GM12891 (cell line): ENCODE measurements around the gene DYSF.

Experiments
- DNase-seq: peaks from one replicate; pipeline ENCODE4 v3.0.0; 2011; ENCODE audit warnings: low spot score; ENCODE audit not compliant: insufficient read length
- FAIRE-seq: peaks from 2 replicates; lab custom pipeline; 2011; peaks lifted over from hg19 to GRCh38; lab: Jason Lieb, UNC
- PAX5 ChIP-seq: IDR thresholded peaks from 2 replicates; pipeline ENCODE4 v1.6.1; 2011; ENCODE audit warnings: low read length, moderate library complexity, mild to moderate bottlenecking; ENCODE audit not compliant: insufficient read depth, severe bottlenecking
- POLR2A ChIP-seq: IDR thresholded peaks from 2 replicates; pipeline ENCODE4 v1.6.1; 2011; ENCODE audit warnings: low read depth, low read length, control low read depth
- POLR2AphosphoS5 ChIP-seq: IDR thresholded peaks from 2 replicates; pipeline ENCODE4 v1.6.1; 2011; ENCODE audit warnings: low read depth, low read length, control low read depth
- POU2F2 ChIP-seq: IDR thresholded peaks from 2 replicates; pipeline ENCODE4 v1.6.1; 2011; ENCODE audit warnings: low read depth, mild to moderate bottlenecking, control low read depth, low read length, moderate library complexity
- SPI1 ChIP-seq: IDR thresholded peaks from 2 replicates; pipeline ENCODE4 v1.6.1; 2011; ENCODE audit warnings: low read depth, low read length, control low read depth
- TAF1 ChIP-seq: IDR thresholded peaks from 2 replicates; pipeline ENCODE4 v1.6.1; 2011; ENCODE audit warnings: low read depth, low read length, control low read depth

Gene DYSF

DNA sequence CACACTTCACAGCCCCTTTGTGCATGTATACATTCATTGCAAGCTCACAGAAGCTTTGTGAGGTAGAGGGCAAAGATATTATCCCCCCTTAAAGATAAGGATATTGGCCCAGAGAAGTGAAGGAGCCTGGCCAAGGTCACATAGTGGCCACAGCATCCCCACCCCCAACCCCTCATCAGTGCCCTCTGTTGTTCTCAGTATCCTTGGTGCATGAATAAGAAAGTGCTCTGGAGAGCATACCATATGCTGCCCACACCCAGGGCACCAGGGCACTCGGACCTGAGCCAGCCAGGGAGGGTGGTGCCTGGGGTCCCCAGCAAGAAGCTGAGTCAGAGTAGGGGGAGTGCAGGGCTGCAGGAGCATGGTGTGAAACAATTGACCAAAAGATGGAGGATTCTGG is 3.3 kb downstream of the DYSF start:
- TF ChIP-seq SPI1 (no peak), PAX5 (no peak), POLR2AphosphoS5 (no peak), TAF1 (no peak), POU2F2 (no peak), POLR2A (no peak)
- FAIRE-seq, result no peak
- no peak for DNase-seq

DNA sequence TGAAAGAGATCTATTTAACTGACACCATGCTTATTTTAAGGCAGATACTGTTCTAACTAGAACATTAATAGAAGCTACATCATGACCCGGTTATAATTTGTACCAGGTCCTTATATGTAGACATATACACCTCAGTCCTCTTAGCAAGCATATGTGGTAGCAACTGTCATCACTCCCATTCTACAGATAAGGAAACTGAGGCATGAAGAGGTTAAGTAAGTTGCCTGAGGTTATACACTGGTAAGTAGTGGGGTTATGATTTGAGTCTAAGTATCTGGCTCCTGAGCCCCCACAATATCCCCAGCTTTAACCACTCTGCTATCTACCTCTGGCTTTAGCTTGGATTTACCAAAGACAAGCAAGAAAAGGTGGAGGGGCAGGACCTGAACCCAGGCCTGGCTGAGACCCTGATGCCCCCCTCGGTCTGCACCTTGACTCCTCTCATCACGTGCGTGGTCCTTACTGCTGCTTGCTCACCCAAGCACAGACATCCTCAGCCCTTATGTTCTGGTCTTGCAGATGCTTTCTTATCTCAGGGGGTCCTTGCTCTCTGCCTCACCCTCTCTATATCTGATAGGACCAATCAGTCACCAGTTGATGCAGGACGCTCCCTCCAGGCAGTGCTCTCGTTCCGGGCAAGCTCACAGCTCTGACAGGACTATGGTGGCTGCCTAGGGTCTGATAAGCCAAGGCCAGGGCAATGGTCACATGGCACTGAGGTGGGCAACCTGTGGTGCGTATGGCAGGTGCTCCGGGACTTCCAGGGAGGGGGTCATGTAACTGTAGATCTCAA is 4.0 kb downstream of the DYSF start:
- DNase-seq (no peak), FAIRE-seq (no peak)
- TF ChIP-seq TAF1, result no peak

GRCh38 chr2:71457923-71458322 is 4.6 kb downstream of the DYSF start:
- TF ChIP-seq POLR2A (no peak), PAX5 (no peak), TAF1 (no peak), SPI1 (no peak), POU2F2 (no peak), POLR2AphosphoS5 (no peak)
- FAIRE-seq (no peak), DNase-seq (no peak)

DNA sequence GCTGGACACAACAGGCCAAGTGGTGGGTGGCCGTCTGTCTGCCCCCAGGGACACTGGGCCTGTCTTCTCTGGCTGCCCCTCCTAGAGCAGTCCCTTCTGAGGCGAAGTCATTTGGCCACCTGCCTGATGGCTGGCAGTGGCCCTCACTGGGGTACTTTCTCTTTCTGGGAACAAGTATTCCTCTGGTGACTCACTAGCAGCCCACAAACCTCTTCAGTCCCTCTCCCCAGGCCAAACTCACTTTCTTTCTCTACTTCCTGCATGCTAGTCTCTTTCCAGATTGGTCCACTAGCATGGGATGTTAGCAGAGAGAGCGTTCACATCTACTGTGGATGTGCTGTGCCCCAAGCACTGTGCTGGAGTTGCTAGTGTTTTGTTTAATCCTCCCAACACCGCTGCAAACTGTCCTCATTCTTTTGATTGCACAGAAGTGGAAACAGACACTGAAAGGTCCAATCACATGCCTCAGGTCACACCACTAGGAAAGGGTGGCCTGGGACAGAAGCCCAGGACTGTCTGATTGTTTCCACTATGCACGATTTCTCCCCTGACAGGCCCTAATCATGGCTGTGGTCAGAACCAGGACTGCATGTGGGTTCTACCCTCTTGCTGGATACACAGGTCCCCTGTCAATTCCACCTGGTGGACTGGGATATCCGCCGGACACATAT is 5.2 kb downstream of the DYSF start:
- TF ChIP-seq SPI1 (no peak), PAX5 (no peak), POLR2AphosphoS5 (no peak), POU2F2 (no peak), POLR2A (no peak), TAF1 (no peak)
- FAIRE-seq (no peak), DNase-seq (no peak)

DNA sequence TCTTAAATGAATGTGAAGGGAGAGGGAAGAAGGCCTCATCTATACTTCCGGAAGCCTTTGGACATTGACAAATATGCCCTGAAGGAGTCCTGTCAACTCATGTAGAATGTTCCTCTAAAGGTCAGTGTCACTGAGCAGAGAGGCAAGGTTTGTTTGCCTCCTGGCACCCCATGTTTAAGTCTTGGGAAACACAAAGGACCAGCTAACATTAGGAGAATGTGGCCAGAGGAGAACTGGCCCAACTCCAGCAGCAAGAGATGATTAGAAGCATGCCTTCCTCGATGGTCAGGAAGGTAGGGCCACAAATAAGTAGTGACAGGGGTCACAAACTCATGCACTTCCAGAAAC is 5.7 kb downstream of the DYSF start:
- TF ChIP-seq POLR2A (no peak), TAF1 (no peak), POU2F2 (no peak), PAX5 (no peak), SPI1 (no peak), POLR2AphosphoS5 (no peak)
- DNase-seq (no peak), FAIRE-seq (peak; percentile 13)

GRCh38 chr2:71460056-71460455 is 6.7 kb downstream of the DYSF start:
- no peak for TF ChIP-seq SPI1
- TF ChIP-seq TAF1, result no peak
- no peak for TF ChIP-seq POLR2AphosphoS5
- TF ChIP-seq POLR2A, result no peak
- no peak for TF ChIP-seq PAX5
- TF ChIP-seq POU2F2, result no peak
- no peak for FAIRE-seq
- DNase-seq, result no peak

DNA sequence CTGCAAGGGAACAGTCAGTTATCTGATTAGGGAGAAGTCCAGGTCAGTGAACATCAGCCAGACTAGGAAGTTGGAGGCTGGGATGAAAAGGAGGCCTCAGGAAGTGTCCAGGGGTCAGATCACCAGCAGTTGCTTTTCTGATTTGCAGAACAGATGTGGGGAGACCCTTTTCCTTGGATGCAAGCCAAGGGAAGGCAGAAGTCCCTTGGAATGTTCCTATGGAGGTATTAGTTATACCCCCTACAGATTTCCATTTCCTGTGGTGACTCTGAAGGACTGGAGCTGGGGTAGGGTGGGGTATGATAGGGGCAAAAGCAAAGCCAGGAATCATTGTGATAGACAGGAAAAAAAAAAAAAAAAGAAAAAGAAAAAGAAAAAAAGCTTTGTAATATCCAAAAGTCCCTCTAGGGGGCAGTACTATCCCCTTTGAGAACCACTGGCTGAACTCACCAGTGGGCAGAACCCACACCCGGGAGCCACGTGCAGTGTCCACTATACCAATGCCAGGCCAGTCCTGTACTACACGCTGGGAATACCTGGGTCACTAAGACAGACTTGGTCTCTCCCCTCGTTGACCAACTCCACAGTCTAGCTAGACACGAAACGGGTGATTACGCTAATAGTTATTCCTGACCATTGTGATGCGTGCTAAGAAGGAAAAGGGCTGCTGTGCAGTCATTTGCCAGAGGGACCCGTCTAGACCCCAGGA is 7.4 kb downstream of the DYSF start:
- TF ChIP-seq POLR2AphosphoS5 (no peak), TAF1 (no peak), SPI1 (no peak), PAX5 (no peak), POLR2A (no peak), POU2F2 (no peak)
- DNase-seq, result no peak
- FAIRE-seq, result no peak

GRCh38 chr2:71461304-71461671 is 7.9 kb downstream of the DYSF start:
- FAIRE-seq, result no peak
- no peak for TF ChIP-seq SPI1
- no peak for TF ChIP-seq POLR2A
- TF ChIP-seq TAF1, result no peak
- no peak for TF ChIP-seq POU2F2
- no peak for TF ChIP-seq PAX5
- TF ChIP-seq POLR2AphosphoS5, result no peak
- DNase-seq, result no peak

GRCh38 chr2:71462056-71462605 is 8.8 kb downstream of the DYSF start:
- DNase-seq (no peak), FAIRE-seq (no peak)
- TF ChIP-seq SPI1 (no peak), TAF1 (no peak), POLR2AphosphoS5 (no peak), POU2F2 (no peak), POLR2A (no peak), PAX5 (no peak)
